ENCODE measurements around the gene PACSIN1. TPM values are rescaled to one million over a fixed set of nuclear protein-coding genes. Genes with fewer than 3 reads are reported as not detected.

Gene PACSIN1
- total RNA-seq, 1 donor from 2014 or later, result under 0.01 TPM

GRCh38 chr6:34549804-34550202, 83.9 kb downstream of the PACSIN1 start:
- H3K9ac ChIP-seq (ENCODE audit: low read depth in 1 of 3, low read length in 3 of 3), result no peak overlapping the region
- peaks cover 0 to 7% (median 0%) of the 10 kb centered on the region in 3 donors for H3K27me3 ChIP-seq (ENCODE audit: control insufficient read depth in 3 of 3, insufficient read depth in 3 of 3, low read length in 3 of 3)
- H3K36me3 ChIP-seq (ENCODE audit: control insufficient read depth in 3 of 3, insufficient read depth in 3 of 3, low read length in 3 of 3), result no peaks in the 10 kb centered on the region
- H3K9me3 ChIP-seq (ENCODE audit: control insufficient read depth in 3 of 3, low read length in 3 of 3), result no peaks in the 10 kb centered on the region
- H3K27ac ChIP-seq (ENCODE audit: low read depth, low read length), result no peak overlapping the region
- H3K4me1 ChIP-seq (ENCODE audit: control insufficient read depth in 3 of 3, insufficient read depth in 3 of 3, low read length in 3 of 3), result peaks cover 0 to 3% (median 2%) of the 10 kb centered on the region in 3 donors
- no peak overlapping the region for H3K4me3 ChIP-seq (ENCODE audit: low read length in 3 of 3)

DNA sequence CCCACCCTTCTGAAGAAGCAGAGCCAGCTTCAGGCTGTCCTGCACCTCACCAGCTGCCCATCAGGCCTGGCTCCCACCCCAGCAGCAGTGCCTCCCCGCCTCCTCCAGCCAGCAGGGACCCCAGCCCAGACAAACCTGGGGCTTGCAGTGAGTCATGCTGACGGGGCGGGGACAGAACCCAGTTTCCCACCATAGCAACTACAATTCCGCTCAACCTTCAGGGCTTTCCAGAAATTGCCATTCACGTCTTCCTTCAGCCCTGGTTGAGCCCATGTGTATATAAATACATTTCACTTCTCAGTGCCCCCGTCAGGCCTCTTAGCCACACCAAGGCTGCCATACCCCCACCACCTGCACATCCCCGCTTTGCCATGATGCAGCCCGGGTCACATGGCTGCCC, 85.8 kb downstream of the PACSIN1 start:
- Histone ChIP-seq H3K4me3 (ENCODE audit: low read length in 3 of 3) (no peak overlapping the region), H3K9me3 (ENCODE audit: control insufficient read depth in 3 of 3, low read length in 3 of 3) (no peaks in the 10 kb centered on the region), H3K9ac (ENCODE audit: low read depth in 1 of 3, low read length in 3 of 3) (no peak overlapping the region), H3K36me3 (ENCODE audit: control insufficient read depth in 3 of 3, insufficient read depth in 3 of 3, low read length in 3 of 3) (no peaks in the 10 kb centered on the region), H3K27me3 (ENCODE audit: control insufficient read depth in 3 of 3, insufficient read depth in 3 of 3, low read length in 3 of 3) (peaks cover 0 to 7% (median 0%) of the 10 kb centered on the region in 3 donors), H3K4me1 (ENCODE audit: control insufficient read depth in 3 of 3, insufficient read depth in 3 of 3, low read length in 3 of 3) (peaks cover 0 to 3% (median 2%) of the 10 kb centered on the region in 3 donors), H3K27ac (ENCODE audit: low read depth, low read length) (no peak overlapping the region)

GRCh38 chr6:34552620-34553019, 86.7 kb downstream of the PACSIN1 start:
- Histone ChIP-seq H3K36me3 (ENCODE audit: control insufficient read depth in 3 of 3, insufficient read depth in 3 of 3, low read length in 3 of 3) (no peaks in the 10 kb centered on the region), H3K27ac (ENCODE audit: low read depth, low read length) (no peak overlapping the region), H3K27me3 (ENCODE audit: control insufficient read depth in 3 of 3, insufficient read depth in 3 of 3, low read length in 3 of 3) (peaks cover 0 to 7% (median 0%) of the 10 kb centered on the region in 3 donors), H3K9me3 (ENCODE audit: control insufficient read depth in 3 of 3, low read length in 3 of 3) (no peaks in the 10 kb centered on the region), H3K4me1 (ENCODE audit: control insufficient read depth in 3 of 3, insufficient read depth in 3 of 3, low read length in 3 of 3) (no peaks in the 10 kb centered on the region), H3K4me3 (ENCODE audit: low read length in 3 of 3) (no peak overlapping the region), H3K9ac (ENCODE audit: low read depth in 1 of 3, low read length in 3 of 3) (no peak overlapping the region)

DNA sequence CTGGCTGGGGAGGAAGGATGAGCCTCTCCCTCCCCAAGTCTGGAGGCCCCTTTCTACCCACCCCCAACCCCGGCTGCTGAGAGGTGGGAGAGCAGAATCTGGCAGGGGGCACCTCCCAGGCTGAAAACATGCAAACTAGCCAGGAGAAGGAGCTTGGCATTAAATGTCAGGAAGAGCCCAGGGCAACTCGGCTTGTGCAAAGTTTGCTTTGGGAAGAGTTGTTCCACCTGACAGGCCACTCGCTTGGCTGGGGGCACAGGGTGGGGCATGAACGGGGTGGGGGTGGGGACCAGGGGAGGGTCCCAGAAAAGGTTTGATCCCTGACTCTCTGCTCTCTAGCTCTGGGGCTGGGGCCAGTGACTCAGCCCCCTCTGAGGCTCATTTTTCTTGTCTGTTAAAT, 87.3 kb downstream of the PACSIN1 start:
- no peaks in the 10 kb centered on the region for H3K4me1 ChIP-seq (ENCODE audit: control insufficient read depth in 3 of 3, insufficient read depth in 3 of 3, low read length in 3 of 3)
- no peaks in the 10 kb centered on the region for H3K36me3 ChIP-seq (ENCODE audit: control insufficient read depth in 3 of 3, insufficient read depth in 3 of 3, low read length in 3 of 3)
- peaks cover 0 to 7% (median 0%) of the 10 kb centered on the region in 3 donors for H3K27me3 ChIP-seq (ENCODE audit: control insufficient read depth in 3 of 3, insufficient read depth in 3 of 3, low read length in 3 of 3)
- peaks cover 0 to 1% (median under 1%) of the 10 kb centered on the region in 3 donors for H3K9me3 ChIP-seq (ENCODE audit: control insufficient read depth in 3 of 3, low read length in 3 of 3)
- H3K27ac ChIP-seq (ENCODE audit: low read depth, low read length), result no peak overlapping the region
- H3K4me3 ChIP-seq (ENCODE audit: low read length in 3 of 3), result no peak overlapping the region
- H3K9ac ChIP-seq (ENCODE audit: low read depth in 1 of 3, low read length in 3 of 3), result no peak overlapping the region

GRCh38 chr6:34553750-34554149, 87.9 kb downstream of the PACSIN1 start:
- Histone ChIP-seq H3K9ac (ENCODE audit: low read depth in 1 of 3, low read length in 3 of 3) (no peak overlapping the region), H3K27ac (ENCODE audit: low read depth, low read length) (no peak overlapping the region), H3K27me3 (ENCODE audit: control insufficient read depth in 3 of 3, insufficient read depth in 3 of 3, low read length in 3 of 3) (peaks cover 0 to 4% (median 0%) of the 10 kb centered on the region in 3 donors), H3K9me3 (ENCODE audit: control insufficient read depth in 3 of 3, low read length in 3 of 3) (peaks cover 0 to 6% (median 3%) of the 10 kb centered on the region in 3 donors), H3K4me3 (ENCODE audit: low read length in 3 of 3) (no peak overlapping the region), H3K36me3 (ENCODE audit: control insufficient read depth in 3 of 3, insufficient read depth in 3 of 3, low read length in 3 of 3) (no peaks in the 10 kb centered on the region), H3K4me1 (ENCODE audit: control insufficient read depth in 3 of 3, insufficient read depth in 3 of 3, low read length in 3 of 3) (no peaks in the 10 kb centered on the region)

- Histone ChIP-seq H3K27me3 (ENCODE audit: control insufficient read depth in 3 of 3, insufficient read depth in 3 of 3, low read length in 3 of 3) (peaks cover 0 to 2% (median 0%) of the 10 kb centered on the region in 3 donors), H3K4me1 (ENCODE audit: control insufficient read depth in 3 of 3, insufficient read depth in 3 of 3, low read length in 3 of 3) (no peaks in the 10 kb centered on the region), H3K9ac (ENCODE audit: low read depth in 1 of 3, low read length in 3 of 3) (no peak overlapping the region), H3K4me3 (ENCODE audit: low read length in 3 of 3) (no peak overlapping the region), H3K9me3 (ENCODE audit: control insufficient read depth in 3 of 3, low read length in 3 of 3) (peaks cover 0 to 6% (median 3%) of the 10 kb centered on the region in 3 donors), H3K36me3 (ENCODE audit: control insufficient read depth in 3 of 3, insufficient read depth in 3 of 3, low read length in 3 of 3) (no peaks in the 10 kb centered on the region), H3K27ac (ENCODE audit: low read depth, low read length) (no peak overlapping the region)
Measured at GRCh38 chr6:34554291-34555006, 88.6 kb downstream of the PACSIN1 start.

DNA sequence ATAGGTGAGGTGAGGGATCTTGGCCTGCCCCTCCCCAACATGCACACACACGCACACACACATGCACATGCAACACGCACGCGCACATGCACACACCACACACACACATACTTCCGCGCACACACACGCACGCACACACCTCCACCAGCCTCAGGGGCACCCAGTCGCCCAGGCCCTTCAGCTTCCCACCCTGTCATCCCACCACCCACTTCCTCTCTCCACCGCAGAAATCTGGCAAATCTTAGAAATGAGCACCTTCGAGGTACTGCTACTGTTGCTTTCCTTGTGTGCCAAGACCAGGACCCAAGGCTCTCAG, 89.1 kb downstream of the PACSIN1 start:
- H3K27me3 ChIP-seq (ENCODE audit: control insufficient read depth in 3 of 3, insufficient read depth in 3 of 3, low read length in 3 of 3), result peaks cover 0 to 2% (median 0%) of the 10 kb centered on the region in 3 donors
- peaks cover 0 to 6% (median 3%) of the 10 kb centered on the region in 3 donors for H3K9me3 ChIP-seq (ENCODE audit: control insufficient read depth in 3 of 3, low read length in 3 of 3)
- H3K4me3 ChIP-seq (ENCODE audit: low read length in 3 of 3), result no peak overlapping the region
- no peak overlapping the region for H3K27ac ChIP-seq (ENCODE audit: low read depth, low read length)
- H3K9ac ChIP-seq (ENCODE audit: low read depth in 1 of 3, low read length in 3 of 3), result no peak overlapping the region
- H3K4me1 ChIP-seq (ENCODE audit: control insufficient read depth in 3 of 3, insufficient read depth in 3 of 3, low read length in 3 of 3), result no peaks in the 10 kb centered on the region
- no peaks in the 10 kb centered on the region for H3K36me3 ChIP-seq (ENCODE audit: control insufficient read depth in 3 of 3, insufficient read depth in 3 of 3, low read length in 3 of 3)

GRCh38 chr6:34555328-34555727, 89.5 kb downstream of the PACSIN1 start:
- H3K9me3 ChIP-seq (ENCODE audit: control insufficient read depth in 3 of 3, low read length in 3 of 3), result peaks cover 0 to 6% (median 3%) of the 10 kb centered on the region in 3 donors
- H3K4me3 ChIP-seq (ENCODE audit: low read length in 3 of 3), result no peak overlapping the region
- no peak overlapping the region for H3K27ac ChIP-seq (ENCODE audit: low read depth, low read length)
- no peak overlapping the region for H3K9ac ChIP-seq (ENCODE audit: low read depth in 1 of 3, low read length in 3 of 3)
- H3K27me3 ChIP-seq (ENCODE audit: control insufficient read depth in 3 of 3, insufficient read depth in 3 of 3, low read length in 3 of 3), result peaks cover 0 to 2% (median 0%) of the 10 kb centered on the region in 3 donors
- H3K36me3 ChIP-seq (ENCODE audit: control insufficient read depth in 3 of 3, insufficient read depth in 3 of 3, low read length in 3 of 3), result no peaks in the 10 kb centered on the region
- no peaks in the 10 kb centered on the region for H3K4me1 ChIP-seq (ENCODE audit: control insufficient read depth in 3 of 3, insufficient read depth in 3 of 3, low read length in 3 of 3)

DNA sequence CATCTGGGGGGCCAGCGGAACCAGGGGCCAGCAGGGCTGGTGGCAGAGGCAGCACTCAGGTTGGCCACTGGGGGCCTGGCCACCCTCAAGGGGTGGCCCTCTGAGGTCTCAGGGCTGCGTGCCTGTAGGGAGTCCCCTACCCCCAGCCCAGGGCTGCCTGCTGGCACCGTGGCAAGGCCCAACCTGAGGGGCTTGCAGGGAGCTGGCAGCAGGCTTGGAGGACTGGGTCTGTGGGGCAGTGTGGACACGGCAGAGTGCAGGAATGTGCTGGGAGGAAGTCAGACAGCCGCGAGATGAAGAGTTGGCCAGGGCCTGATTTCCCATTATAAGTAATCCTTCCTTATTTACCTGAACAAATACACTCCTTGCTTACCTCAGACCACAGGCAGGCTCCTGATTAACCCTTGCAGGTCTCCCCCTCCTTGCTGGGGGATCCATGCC, 90.2 kb downstream of the PACSIN1 start, which contains the start of gene SPDEF:
Gene SPDEF (minus strand): TSS at position 299 of the 441 bp plus-strand sequence. CDS start 11,874 bp downstream, outside the sequence.
- H3K9ac ChIP-seq (ENCODE audit: low read depth in 1 of 3, low read length in 3 of 3), result no peak within 1 kb of the TSS
- H3K27me3 ChIP-seq (ENCODE audit: control insufficient read depth in 3 of 3, insufficient read depth in 3 of 3, low read length in 3 of 3), result peaks cover 0 to 2% (median 0%) of the 10 kb centered on the region in 3 donors
- no peaks in the 10 kb centered on the region for H3K4me1 ChIP-seq (ENCODE audit: control insufficient read depth in 3 of 3, insufficient read depth in 3 of 3, low read length in 3 of 3)
- no peak within 1 kb of the TSS for H3K4me3 ChIP-seq (ENCODE audit: low read length in 3 of 3)
- peaks cover 0 to 6% (median 3%) of the 10 kb centered on the region in 3 donors for H3K9me3 ChIP-seq (ENCODE audit: control insufficient read depth in 3 of 3, low read length in 3 of 3)
- H3K36me3 ChIP-seq (ENCODE audit: control insufficient read depth in 3 of 3, insufficient read depth in 3 of 3, low read length in 3 of 3), result no peaks in the 10 kb centered on the region
- H3K27ac ChIP-seq (ENCODE audit: low read depth, low read length), result no peak within 1 kb of the TSS

GRCh38 chr6:34556493-34556892, 90.6 kb downstream of the PACSIN1 start:
- H3K9me3 ChIP-seq (ENCODE audit: control insufficient read depth in 3 of 3, low read length in 3 of 3), result peaks cover 0 to 6% (median 3%) of the 10 kb centered on the region in 3 donors
- no peaks in the 10 kb centered on the region for H3K4me1 ChIP-seq (ENCODE audit: control insufficient read depth in 3 of 3, insufficient read depth in 3 of 3, low read length in 3 of 3)
- no peak overlapping the region for H3K4me3 ChIP-seq (ENCODE audit: low read length in 3 of 3)
- no peak overlapping the region for H3K27ac ChIP-seq (ENCODE audit: low read depth, low read length)
- H3K36me3 ChIP-seq (ENCODE audit: control insufficient read depth in 3 of 3, insufficient read depth in 3 of 3, low read length in 3 of 3), result no peaks in the 10 kb centered on the region
- no peak overlapping the region for H3K9ac ChIP-seq (ENCODE audit: low read depth in 1 of 3, low read length in 3 of 3)
- H3K27me3 ChIP-seq (ENCODE audit: control insufficient read depth in 3 of 3, insufficient read depth in 3 of 3, low read length in 3 of 3), result peaks cover 0 to 2% (median 0%) of the 10 kb centered on the region in 3 donors
